ENCODE measurements around the gene FBXW11.
"Not testable (repeated sequence)": the region's sequence is repeated elsewhere in the genome, so short reads cannot be mapped to it uniquely, and the experiment has no call there.

FBXW11 gene

GRCh38 chr5:172006321-172007174, at the start of gene FBXW11:
FBXW11 (minus strand) TSS chr5:172006638; CDS start chr5:172006502, 136 bp downstream.
- peak; percentile 81 to 86 for DNase-seq

GRCh38 chr5:172055996-172056395, 49.6 kb upstream of the FBXW11 start:
- DNase-seq, result no peak

- DNase-seq, result no peak
These were observed 49.0 kb upstream of the FBXW11 start for GRCh38 chr5:172055421-172055820.

- no peak for DNase-seq
These were observed 48.2 kb upstream of the FBXW11 start for GRCh38 chr5:172054611-172055153.

- no peak for DNase-seq
These were observed 46.2 kb upstream of the FBXW11 start for GRCh38 chr5:172052450-172053236.

GRCh38 chr5:172051643-172052339, 45.4 kb upstream of the FBXW11 start:
- no peak for DNase-seq

GRCh38 chr5:172050080-172050479, 43.6 kb upstream of the FBXW11 start:
- DNase-seq, result no peak

- DNase-seq, result no peak
These were observed 42.9 kb upstream of the FBXW11 start for GRCh38 chr5:172049226-172049796.

GRCh38 chr5:172048539-172049101, 42.2 kb upstream of the FBXW11 start:
- DNase-seq, result no peak

GRCh38 chr5:172048170-172048422, 41.7 kb upstream of the FBXW11 start:
- DNase-seq, result no peak

- no peak for DNase-seq
These were observed 40.2 kb upstream of the FBXW11 start for GRCh38 chr5:172046593-172046992.

- no peak for DNase-seq
These were observed 38.8 kb upstream of the FBXW11 start for GRCh38 chr5:172045315-172045632.

- no peak for DNase-seq
These were observed 38.3 kb upstream of the FBXW11 start for GRCh38 chr5:172044631-172045314.

- no peak for DNase-seq
These were observed 37.4 kb upstream of the FBXW11 start for GRCh38 chr5:172043865-172044264.

GRCh38 chr5:172042183-172042582, 35.7 kb upstream of the FBXW11 start:
- DNase-seq, result no peak

GRCh38 chr5:172038167-172038566, 31.7 kb upstream of the FBXW11 start:
- DNase-seq, result no peak

GRCh38 chr5:172035049-172035448, 28.6 kb upstream of the FBXW11 start:
- DNase-seq, result no peak

- DNase-seq, result no peak
These were observed 25.5 kb upstream of the FBXW11 start for GRCh38 chr5:172031894-172032461.

- no peak for DNase-seq
These were observed 23.4 kb upstream of the FBXW11 start for GRCh38 chr5:172029876-172030275.

- no peak for DNase-seq
These were observed 21.7 kb upstream of the FBXW11 start for GRCh38 chr5:172028167-172028566.

GRCh38 chr5:172020110-172020786, 13.8 kb upstream of the FBXW11 start:
- DNase-seq, result not testable (repeated sequence)

Data from NCI-H187 (cell line).